NCI-H2107 treated with DMSO at 0.1 percent for 48 hours (cell line): ENCODE data around the gene SCAPER.
"Not testable (repeated sequence)": the region's sequence is repeated elsewhere in the genome, so short reads cannot be mapped to it uniquely, and the experiment has no call there.

Experiments
- DNase-seq: peaks from one replicate; lab custom pipeline; 2025; ENCODE audit not compliant: unreplicated experiment; lab: John Stamatoyannopoulos, UW

The SCAPER gene

GRCh38 chr15:76297951-76298350 is 607.2 kb downstream of the SCAPER start:
- DNase-seq: not testable (repeated sequence)
